Measurements from ENCODE around the gene PIR. TPM values are rescaled to one million over a fixed set of nuclear protein-coding genes. Genes with fewer than 3 reads are reported as not detected.

Gene PIR
- total RNA-seq, 1 experiment from 2014 or later, result 58.0 TPM

DNA sequence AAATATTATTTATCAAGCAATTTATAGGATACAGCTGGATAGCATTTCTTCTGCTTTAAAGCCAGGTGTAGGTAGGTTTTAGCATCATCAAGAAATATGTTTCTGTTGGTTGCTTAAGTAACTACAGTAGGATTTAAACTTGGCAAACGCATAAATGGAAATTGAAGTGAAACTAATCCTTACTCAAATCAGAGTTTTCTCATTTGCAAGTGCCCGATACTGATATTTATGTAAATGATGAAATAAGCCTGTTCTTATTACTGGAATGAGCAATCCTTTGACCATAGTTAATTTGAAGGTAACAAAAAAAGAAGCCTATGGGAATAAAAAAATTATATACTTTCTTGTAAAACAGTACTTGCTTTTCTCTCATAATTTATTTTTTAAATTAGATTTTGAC is 134.6 kb downstream of the PIR start:
- Histone ChIP-seq H3K4me1 (ENCODE audit: insufficient read depth, low read length, poor library complexity, severe bottlenecking) (no peaks in the 10 kb centered on the region), H3K9me3 (ENCODE audit: low read depth, low read length, poor library complexity, severe bottlenecking) (no peaks in the 10 kb centered on the region), H3K27ac (ENCODE audit: low read depth, low read length, poor library complexity, severe bottlenecking) (no peak overlapping the region), H3K36me3 (ENCODE audit: insufficient read depth, low read length, poor library complexity, severe bottlenecking) (no peaks in the 10 kb centered on the region), H3K27me3 (replicated peaks; ENCODE audit: insufficient read depth, low read depth, low read length, poor library complexity) (no peaks in the 10 kb centered on the region), H3K4me3 (ENCODE audit: low read depth, low read length, poor library complexity, severe bottlenecking) (no peak overlapping the region)
- ChIA-PET POLR2A (ENCODE audit: low non-redundant PET) (interaction anchor here (0.5 kb wide), 1 partner anchor 29 kb away, joined by 3 read pairs; no protein-coding TSS in a partner anchor), CTCF (no interaction called here)
- BruUV-seq (replicated peaks), result no TSS peak
- DNase-seq (ENCODE audit: low spot score), result no peak
- no peak for TF ChIP-seq EZH2 (IDR thresholded peaks at IDR 0.05; ENCODE audit: borderline replicate concordance, low read depth, low read length, poor library complexity, severe bottlenecking)
- TF ChIP-seq, protein P1, sequence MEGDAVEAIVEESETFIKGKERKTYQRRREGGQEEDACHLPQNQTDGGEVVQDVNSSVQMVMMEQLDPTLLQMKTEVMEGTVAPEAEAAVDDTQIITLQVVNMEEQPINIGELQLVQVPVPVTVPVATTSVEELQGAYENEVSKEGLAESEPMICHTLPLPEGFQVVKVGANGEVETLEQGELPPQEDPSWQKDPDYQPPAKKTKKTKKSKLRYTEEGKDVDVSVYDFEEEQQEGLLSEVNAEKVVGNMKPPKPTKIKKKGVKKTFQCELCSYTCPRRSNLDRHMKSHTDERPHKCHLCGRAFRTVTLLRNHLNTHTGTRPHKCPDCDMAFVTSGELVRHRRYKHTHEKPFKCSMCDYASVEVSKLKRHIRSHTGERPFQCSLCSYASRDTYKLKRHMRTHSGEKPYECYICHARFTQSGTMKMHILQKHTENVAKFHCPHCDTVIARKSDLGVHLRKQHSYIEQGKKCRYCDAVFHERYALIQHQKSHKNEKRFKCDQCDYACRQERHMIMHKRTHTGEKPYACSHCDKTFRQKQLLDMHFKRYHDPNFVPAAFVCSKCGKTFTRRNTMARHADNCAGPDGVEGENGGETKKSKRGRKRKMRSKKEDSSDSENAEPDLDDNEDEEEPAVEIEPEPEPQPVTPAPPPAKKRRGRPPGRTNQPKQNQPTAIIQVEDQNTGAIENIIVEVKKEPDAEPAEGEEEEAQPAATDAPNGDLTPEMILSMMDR (conservative IDR thresholded peaks at IDR 0.05; ENCODE audit: low read depth, low read length), result no peak
- intact Hi-C loops (cut with micrococcal nuclease; ENCODE audit: unreplicated experiment), result no loop called here

- no peak for DNase-seq (ENCODE audit: low spot score)
- no peaks in the 10 kb centered on the region for H3K9me3 ChIP-seq (ENCODE audit: low read depth, low read length, poor library complexity, severe bottlenecking)
- no peaks in the 10 kb centered on the region for H3K36me3 ChIP-seq (ENCODE audit: insufficient read depth, low read length, poor library complexity, severe bottlenecking)
- no peaks in the 10 kb centered on the region for H3K4me1 ChIP-seq (ENCODE audit: insufficient read depth, low read length, poor library complexity, severe bottlenecking)
- POLR2A ChIA-PET (ENCODE audit: low non-redundant PET), result no interaction called here
- H3K27ac ChIP-seq (ENCODE audit: low read depth, low read length, poor library complexity, severe bottlenecking), result no peak overlapping the region
- intact Hi-C loops (cut with micrococcal nuclease; ENCODE audit: unreplicated experiment), result no loop called here
- CTCF ChIA-PET, result no interaction called here
- H3K27me3 ChIP-seq (replicated peaks; ENCODE audit: insufficient read depth, low read depth, low read length, poor library complexity), result no peaks in the 10 kb centered on the region
- BruUV-seq (replicated peaks), result no TSS peak
- TF ChIP-seq EZH2 (IDR thresholded peaks at IDR 0.05; ENCODE audit: borderline replicate concordance, low read depth, low read length, poor library complexity, severe bottlenecking), result no peak
- TF ChIP-seq, protein P1 (conservative IDR thresholded peaks at IDR 0.05; ENCODE audit: low read depth, low read length), result no peak
- H3K4me3 ChIP-seq (ENCODE audit: low read depth, low read length, poor library complexity, severe bottlenecking), result no peak overlapping the region
These were observed 136.7 kb downstream of the PIR start for GRCh38 chrX:15356444-15356843.

- H3K27me3 ChIP-seq (replicated peaks; ENCODE audit: insufficient read depth, low read depth, low read length, poor library complexity), result peaks cover 3% of the 10 kb centered on the region
- DNase-seq (ENCODE audit: low spot score), result peak; percentile 55
- intact Hi-C loops (cut with micrococcal nuclease; ENCODE audit: unreplicated experiment), result no loop called here
- no peaks in the 10 kb centered on the region for H3K36me3 ChIP-seq (ENCODE audit: insufficient read depth, low read length, poor library complexity, severe bottlenecking)
- H3K27ac ChIP-seq (ENCODE audit: low read depth, low read length, poor library complexity, severe bottlenecking), result no peak overlapping the region
- ChIA-PET POLR2A (ENCODE audit: low non-redundant PET) (no interaction called here), CTCF (no interaction called here)
- TF ChIP-seq EZH2 (IDR thresholded peaks at IDR 0.05; ENCODE audit: borderline replicate concordance, low read depth, low read length, poor library complexity, severe bottlenecking), result no peak
- TF ChIP-seq, protein P1 (conservative IDR thresholded peaks at IDR 0.05; ENCODE audit: low read depth, low read length), result no peak
- no peaks in the 10 kb centered on the region for H3K4me1 ChIP-seq (ENCODE audit: insufficient read depth, low read length, poor library complexity, severe bottlenecking)
- no peaks in the 10 kb centered on the region for H3K9me3 ChIP-seq (ENCODE audit: low read depth, low read length, poor library complexity, severe bottlenecking)
- H3K4me3 ChIP-seq (ENCODE audit: low read depth, low read length, poor library complexity, severe bottlenecking), result no peak overlapping the region
- no TSS peak for BruUV-seq (replicated peaks)
These were observed 142.7 kb downstream of the PIR start for GRCh38 chrX:15350329-15350996.

Data from A673 (cell line).